CD4-positive, alpha-beta T cell (primary cell): Measurements from ENCODE around the gene POLK. TPM values are rescaled to one million over a fixed set of nuclear protein-coding genes. Genes with fewer than 3 reads are reported as not detected.
A peak's percentile ranks its signal among the peaks of the same experiment; 100 is the strongest.
"Not testable (repeated sequence)": the region's sequence is repeated elsewhere in the genome, so short reads cannot be mapped to it uniquely, and the experiment has no call there.

Source experiments
- ATAC-seq: fragments of 200-7000 bp; cut with Tn5 transposase; one replicate; pipeline ENCODE4 v1.10.0; 2022; ENCODE audit warnings: mild to moderate bottlenecking; ENCODE audit not compliant: poor library complexity
- CTCF ChIA-PET: fragments of 350-600 bp; sonication (Branson Sonifier 250); formaldehyde crosslinking; loops from one replicate; lab custom pipeline; 2021; ENCODE audit warnings: antibody characterized with exemption, inconsistent platforms; lab: Charles Lee
- POLR2A ChIA-PET: fragments of 350-600 bp; sonication (Branson Sonifier 250); formaldehyde crosslinking; loops from one replicate; lab custom pipeline; 2021; ENCODE audit warnings: antibody characterized with exemption, inconsistent platforms; lab: Charles Lee
- DNase-seq, 14 experiments: peaks; one replicate each; pipeline ENCODE4 v3.0.0-alpha.2; 2013 to 2020; ENCODE audit warnings: mixed read lengths in 2 of 14
- H3K27ac ChIP-seq, 2 donors: one replicate each; pipeline versions ENCODE4 v1.5.1 to v1.7.0; 2013; ENCODE audit warnings: low read length in 2 of 2, low read depth in 1 of 2, mild to moderate bottlenecking in 1 of 2
- H3K27me3 ChIP-seq, 2 experiments: 1 replicate in 1 of 2; 2 replicates in 1 of 2; pipeline versions ENCODE4 v1.6.1 to v1.7.0; 2013; ENCODE audit warnings: low read length in 2 of 2, control low read depth in 1 of 2, mild to moderate bottlenecking in 1 of 2, moderate library complexity in 1 of 2; ENCODE audit not compliant: insufficient read depth in 2 of 2, control insufficient read depth in 1 of 2
- H3K36me3 ChIP-seq: one replicate; pipeline ENCODE4 v1.6.1; 2013; ENCODE audit warnings: low read length, control low read depth; ENCODE audit not compliant: insufficient read depth
- H3K4me1 ChIP-seq: one replicate; pipeline ENCODE4 v1.6.1; 2013; ENCODE audit warnings: low read length, control low read depth; ENCODE audit not compliant: insufficient read depth
- H3K4me3 ChIP-seq: one replicate; pipeline ENCODE4 v1.5.1; 2013; ENCODE audit warnings: mild to moderate bottlenecking, low read length, moderate library complexity
- H3K9me3 ChIP-seq, 2 experiments: 1 replicate in 1 of 2; 2 replicates in 1 of 2; pipeline versions ENCODE4 v1.6.1 to v1.7.0; 2013; ENCODE audit warnings: low read length in 2 of 2, mild to moderate bottlenecking in 2 of 2, control low read depth in 1 of 2, moderate library complexity in 1 of 2; ENCODE audit not compliant: control insufficient read depth in 1 of 2, insufficient read depth in 1 of 2
- H3K27ac Mint-ChIP-seq: one replicate; pipeline ENCODE4 v1.8.0; 2020; ENCODE audit warnings: mixed read lengths
- H3K27me3 Mint-ChIP-seq: one replicate; pipeline ENCODE4 v1.8.0; 2021; ENCODE audit warnings: mixed read lengths
- H3K36me3 Mint-ChIP-seq: one replicate; pipeline ENCODE4 v1.8.0; 2021; ENCODE audit warnings: low read depth, mixed read lengths
- H3K4me1 Mint-ChIP-seq: one replicate; pipeline ENCODE4 v1.8.0; 2021; ENCODE audit warnings: low read depth, mixed read lengths
- H3K4me3 Mint-ChIP-seq: one replicate; pipeline ENCODE4 v1.8.0; 2020; ENCODE audit warnings: mild to moderate bottlenecking, mixed read lengths
- H3K9me3 Mint-ChIP-seq: one replicate; pipeline ENCODE4 v1.8.0; 2020; ENCODE audit warnings: mixed read lengths
- intact Hi-C, 2 experiments: fragments of 100-400 bp; cut with DNase I in 1 of 2; cut with micrococcal nuclease in 1 of 2; formaldehyde crosslinking; loops; one replicate each; pipeline versions ENCODE4 v1.15.1 to v1.9.0; 2023 to 2025; cut with DNase I, micrococcal nuclease
- total RNA-seq, 174 experiments: library from RNA in 2 of 174; stranded (reverse) in 2 of 174; gene quantifications; one replicate each; pipeline ENCODE4 v1.2.3 and lab custom pipeline; 2021 to 2026
- TF ChIP-seq, protein P1 (sequence below): fragments of 200-600 bp; IDR thresholded peaks from one replicate; pipeline ENCODE4 v1.8.0; 2022; ENCODE audit warnings: antibody characterized with exemption, mild to moderate bottlenecking

POLK gene
- total RNA-seq, 2 experiments from 2014 or later, result 10.0 to 10.3 TPM

DNA sequence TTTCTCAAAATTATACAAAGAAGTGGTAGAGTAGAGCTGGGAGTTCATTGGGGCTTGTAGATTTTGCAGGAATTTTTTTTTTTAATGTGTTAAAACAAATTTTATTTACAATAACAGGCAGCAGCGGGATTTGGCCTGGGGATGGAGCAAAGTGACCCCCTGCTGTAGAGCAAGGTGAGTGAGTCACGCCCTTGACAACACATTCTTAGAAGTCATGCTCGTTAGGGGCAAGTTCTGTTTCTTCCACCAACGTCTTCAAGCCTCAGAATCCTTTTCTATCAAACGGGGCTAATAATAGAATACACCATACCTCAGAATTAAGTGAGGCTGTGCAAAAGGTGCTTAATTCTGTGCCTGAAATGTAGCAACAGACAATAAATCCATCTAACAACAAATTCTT, 98.5 kb downstream of the POLK start:
- intact Hi-C loops, result no loop called here
- Histone ChIP-seq H3K4me3 (no peak overlapping the region), H3K27ac (no peak overlapping the region), H3K36me3 (peaks cover 3% of the 10 kb centered on the region), H3K27me3 (peaks cover 6 to 18% of the 10 kb centered on the region in 2 experiments), H3K4me1 (peaks cover 9% of the 10 kb centered on the region), H3K9me3 (peaks cover 0 to 9% of the 10 kb centered on the region in 2 experiments)
- ChIA-PET CTCF (no interaction called here), POLR2A (no interaction called here)
- DNase-seq, result no peak
- Mint-ChIP-seq H3K27ac (no peak overlapping the region), H3K36me3 (peaks cover 4% of the 10 kb centered on the region), H3K4me3 (no peak overlapping the region), H3K27me3 (peaks cover 15% of the 10 kb centered on the region), H3K4me1 (peaks cover 6% of the 10 kb centered on the region), H3K9me3 (no peaks in the 10 kb centered on the region)
- ATAC-seq, result no peak
- TF ChIP-seq, protein P1, sequence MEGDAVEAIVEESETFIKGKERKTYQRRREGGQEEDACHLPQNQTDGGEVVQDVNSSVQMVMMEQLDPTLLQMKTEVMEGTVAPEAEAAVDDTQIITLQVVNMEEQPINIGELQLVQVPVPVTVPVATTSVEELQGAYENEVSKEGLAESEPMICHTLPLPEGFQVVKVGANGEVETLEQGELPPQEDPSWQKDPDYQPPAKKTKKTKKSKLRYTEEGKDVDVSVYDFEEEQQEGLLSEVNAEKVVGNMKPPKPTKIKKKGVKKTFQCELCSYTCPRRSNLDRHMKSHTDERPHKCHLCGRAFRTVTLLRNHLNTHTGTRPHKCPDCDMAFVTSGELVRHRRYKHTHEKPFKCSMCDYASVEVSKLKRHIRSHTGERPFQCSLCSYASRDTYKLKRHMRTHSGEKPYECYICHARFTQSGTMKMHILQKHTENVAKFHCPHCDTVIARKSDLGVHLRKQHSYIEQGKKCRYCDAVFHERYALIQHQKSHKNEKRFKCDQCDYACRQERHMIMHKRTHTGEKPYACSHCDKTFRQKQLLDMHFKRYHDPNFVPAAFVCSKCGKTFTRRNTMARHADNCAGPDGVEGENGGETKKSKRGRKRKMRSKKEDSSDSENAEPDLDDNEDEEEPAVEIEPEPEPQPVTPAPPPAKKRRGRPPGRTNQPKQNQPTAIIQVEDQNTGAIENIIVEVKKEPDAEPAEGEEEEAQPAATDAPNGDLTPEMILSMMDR, result no peak

DNA sequence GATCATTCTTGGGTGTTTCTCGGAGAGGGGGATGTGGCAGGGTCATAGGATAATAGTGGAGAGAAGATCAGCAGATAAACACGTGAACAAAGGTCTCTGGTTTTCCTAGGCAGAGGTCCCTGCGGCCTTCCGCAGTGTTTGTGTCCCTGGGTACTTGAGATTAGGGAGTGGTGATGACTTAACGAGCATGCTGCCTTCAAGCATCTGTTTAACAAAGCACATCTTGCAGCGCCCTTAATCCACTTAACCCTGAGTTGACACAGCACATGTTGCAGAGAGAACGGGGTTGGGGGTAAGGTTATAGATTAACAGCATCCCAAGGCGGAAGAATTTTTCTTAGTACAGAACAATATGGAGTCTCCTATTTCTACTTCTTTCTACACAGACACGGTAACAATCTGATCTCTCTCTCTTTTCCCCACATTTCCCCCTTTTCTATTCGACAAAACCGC, 99.2 kb downstream of the POLK start:
- H3K4me1 Mint-ChIP-seq, H3K4me3 Mint-ChIP-seq, H3K27ac Mint-ChIP-seq, H3K9me3 Mint-ChIP-seq, POLR2A ChIA-PET, H3K36me3 ChIP-seq, H3K36me3 Mint-ChIP-seq, intact Hi-C loops, H3K9me3 ChIP-seq, DNase-seq, CTCF ChIA-PET, H3K27ac ChIP-seq, H3K4me3 ChIP-seq, ATAC-seq, H3K4me1 ChIP-seq: not testable (repeated sequence)
- H3K27me3 Mint-ChIP-seq, result peaks cover 15% of the 10 kb centered on the region
- peaks cover 6 to 18% of the 10 kb centered on the region in 2 experiments for H3K27me3 ChIP-seq

GRCh38 chr5:75611311-75612225, 99.9 kb downstream of the POLK start, which contains the start of gene ANKDD1B:
ANKDD1B (plus strand) TSS chr5:75611453; CDS start chr5:75611635, 182 bp downstream.
- Histone ChIP-seq H3K27me3 (peaks cover 6 to 18% of the 10 kb centered on the region in 2 experiments), H3K4me3 (peak within 1 kb of the TSS; percentile 12), H3K9me3 (peaks cover 0 to 9% of the 10 kb centered on the region in 2 experiments), H3K4me1 (peaks cover 9% of the 10 kb centered on the region), H3K27ac (no peak within 1 kb of the TSS), H3K36me3 (peaks cover 3% of the 10 kb centered on the region)
- H3K4me3 Mint-ChIP-seq, result no peak within 1 kb of the TSS
- H3K9me3 Mint-ChIP-seq, result no peaks in the 10 kb centered on the region
- H3K27ac Mint-ChIP-seq, result no peak within 1 kb of the TSS
- ChIA-PET CTCF (no interaction called here), POLR2A (no interaction called here)
- TF ChIP-seq, protein P1, result no peak
- peaks cover 15% of the 10 kb centered on the region for H3K27me3 Mint-ChIP-seq
- peaks cover 6% of the 10 kb centered on the region for H3K4me1 Mint-ChIP-seq
- ATAC-seq, result no peak
- intact Hi-C loops, result no loop called here
- H3K36me3 Mint-ChIP-seq, result no peaks in the 10 kb centered on the region
- DNase-seq, result peak in 1 of 14 experiments; percentile 6
